WERI-Rb-1 (cell line): ENCODE data around the gene TRIM39.

Source experiments
- DNase-seq: peaks from one replicate; pipeline ENCODE4 v3.0.0-alpha.2; 2020
- H3K27ac ChIP-seq: fragments of 250-450 bp; sonication (Bioruptor Pico); 2 replicates; pipeline ENCODE4 v1.5.1; 2020; ENCODE audit warnings: mild to moderate bottlenecking, moderate library complexity
- H3K27me3 ChIP-seq: fragments of 250-450 bp; sonication (Bioruptor Pico); 2 replicates; pipeline ENCODE4 v1.5.1; 2021; ENCODE audit warnings: mild to moderate bottlenecking, low read depth, moderate library complexity; ENCODE audit not compliant: insufficient read depth, severe bottlenecking
- H3K36me3 ChIP-seq: fragments of 250-450 bp; sonication (Bioruptor Pico); 2 replicates; pipeline ENCODE4 v1.5.1; 2020; ENCODE audit warnings: mild to moderate bottlenecking, moderate library complexity
- H3K4me3 ChIP-seq: 2 replicates; pipeline ENCODE4 v1.5.1; 2011; ENCODE audit warnings: low read depth, mild to moderate bottlenecking, control low read depth, low read length
- H3K9me3 ChIP-seq: fragments of 250-450 bp; sonication (Bioruptor Pico); 2 replicates; pipeline ENCODE4 v1.5.1; 2021; ENCODE audit warnings: mild to moderate bottlenecking, moderate library complexity; ENCODE audit not compliant: severe bottlenecking
- CTCF ChIP-seq: IDR thresholded peaks from 2 replicates; pipeline ENCODE4 v1.5.1; 2011; ENCODE audit warnings: low read depth, mild to moderate bottlenecking, control low read depth, inconsistent platforms, low read length

The TRIM39 gene

GRCh38 chr6:30344868-30345671 is 18.3 kb downstream of the TRIM39 start, which contains the start of gene RPP21:
Gene RPP21, plus strand, starts transcription at chr6:30345156. Its CDS starts 16 bp downstream, at chr6:30345172.
- peaks cover 48% of the 10 kb centered on the region for H3K36me3 ChIP-seq
- H3K27me3 ChIP-seq: no peaks in the 10 kb centered on the region
- H3K27ac ChIP-seq: peak within 1 kb of the TSS; percentile 98
- H3K4me3 ChIP-seq: peak within 1 kb of the TSS; percentile 67
- TF ChIP-seq CTCF: 0 out of 2 replicates have a peak, but pooled peaks have one; percentile 2
- no peaks in the 10 kb centered on the region for H3K9me3 ChIP-seq
- peak; percentile 95 for DNase-seq

GRCh38 chr6:30345852-30346251 is 19.1 kb downstream of the TRIM39 start:
- Histone ChIP-seq H3K27ac (peak overlapping the region; percentile 39; the same call in 1 of the 2 replicates), H3K36me3 (peaks cover 43% of the 10 kb centered on the region), H3K27me3 (no peaks in the 10 kb centered on the region), H3K9me3 (no peaks in the 10 kb centered on the region), H3K4me3 (peak overlapping the region; percentile 67)
- no peak for TF ChIP-seq CTCF
- no peak for DNase-seq

GRCh38 chr6:30348957-30349356 is 22.2 kb downstream of the TRIM39 start:
- Histone ChIP-seq H3K27ac (no peak overlapping the region), H3K9me3 (no peaks in the 10 kb centered on the region), H3K4me3 (no peak overlapping the region), H3K36me3 (peaks cover 24% of the 10 kb centered on the region), H3K27me3 (no peaks in the 10 kb centered on the region)
- TF ChIP-seq CTCF: no peak
- no peak for DNase-seq

- no peak for TF ChIP-seq CTCF
- no peaks in the 10 kb centered on the region for H3K27me3 ChIP-seq
- H3K36me3 ChIP-seq: peaks cover 24% of the 10 kb centered on the region
- no peak overlapping the region for H3K27ac ChIP-seq
- H3K4me3 ChIP-seq: no peak overlapping the region
- H3K9me3 ChIP-seq: no peaks in the 10 kb centered on the region
- no peak for DNase-seq
Measured at GRCh38 chr6:30349421-30350177, 22.9 kb downstream of the TRIM39 start.

- no peak for TF ChIP-seq CTCF
- Histone ChIP-seq H3K27me3 (no peaks in the 10 kb centered on the region), H3K4me3 (no peak overlapping the region), H3K27ac (no peak overlapping the region), H3K9me3 (no peaks in the 10 kb centered on the region), H3K36me3 (peaks cover 20% of the 10 kb centered on the region)
- DNase-seq: no peak
Measured at GRCh38 chr6:30350524-30350923, 23.8 kb downstream of the TRIM39 start.
